Loucy (cell line): ENCODE measurements around the gene LRRC38.

ENCODE experiments used
- CTCF ChIP-seq: fragments of 200-600 bp; sonication (generic); conservative IDR thresholded peaks from 2 replicates; pipeline ENCODE4 v1.5.1; 2014; ENCODE audit warnings: mild to moderate bottlenecking, antibody characterized with exemption, low read length
- EZH2phosphoT487 ChIP-seq: fragments of 200-600 bp; IDR thresholded peaks from 2 replicates; pipeline ENCODE4 v1.6.1; 2018; ENCODE audit warnings: antibody characterized with exemption, mild to moderate bottlenecking, moderate library complexity, borderline replicate concordance

GRCh38 chr1:13487957-13488356, 25.8 kb downstream of the LRRC38 start:
- TF ChIP-seq CTCF (no peak), EZH2phosphoT487 (no peak)
